Neuronal stem cell (in vitro differentiated cells): ENCODE results near the gene CLPSL2.

Experiments
- DNase-seq: peaks from one replicate; pipeline ENCODE4 v3.0.0-alpha.2; 2013; ENCODE audit warnings: low spot score
- H2AFZ ChIP-seq: one replicate; pipeline ENCODE4 v1.6.1; 2013; ENCODE audit warnings: mild to moderate bottlenecking, low read length, inconsistent platforms
- H2AK5ac ChIP-seq: 2 replicates; pipeline ENCODE4 v1.6.1; 2013; ENCODE audit warnings: low read depth, mild to moderate bottlenecking, inconsistent platforms, low read length, moderate library complexity, mixed read lengths
- H2BK120ac ChIP-seq: 2 replicates; pipeline ENCODE4 v1.6.1; 2013; ENCODE audit warnings: low read depth, mild to moderate bottlenecking, inconsistent platforms, low read length, moderate library complexity, mixed read lengths
- H2BK12ac ChIP-seq: one replicate; pipeline ENCODE4 v1.6.1; 2013; ENCODE audit warnings: low read length, inconsistent platforms
- H2BK15ac ChIP-seq: 2 replicates; pipeline ENCODE4 v1.6.1; 2013; ENCODE audit warnings: mild to moderate bottlenecking, low read length, inconsistent platforms, mixed read lengths
- H2BK5ac ChIP-seq: one replicate; pipeline ENCODE4 v1.6.1; 2013; ENCODE audit warnings: inconsistent platforms, mild to moderate bottlenecking, low read length, moderate library complexity
- H3K14ac ChIP-seq: one replicate; pipeline ENCODE4 v1.6.1; 2013; ENCODE audit warnings: low read length, inconsistent platforms
- H3K18ac ChIP-seq: 2 replicates; pipeline ENCODE4 v1.6.1; 2013; ENCODE audit warnings: low read length, inconsistent platforms
- H3K23ac ChIP-seq: 2 replicates; pipeline ENCODE4 v1.6.1; 2013; ENCODE audit warnings: low read depth, mild to moderate bottlenecking, mixed read lengths, low read length, inconsistent platforms; ENCODE audit not compliant: poor library complexity
- H3K27ac ChIP-seq: replicated peaks from 3 replicates; pipeline ENCODE4 v1.5.1; 2013; ENCODE audit warnings: low read length, inconsistent platforms
- H3K27me3 ChIP-seq, 3 experiments: 2 replicates each; pipeline ENCODE4 v1.6.1; 2013; ENCODE audit warnings: low read length in 3 of 3, mild to moderate bottlenecking in 2 of 3, inconsistent platforms in 1 of 3, low read depth in 1 of 3, mixed read lengths in 1 of 3, moderate library complexity in 1 of 3; ENCODE audit not compliant: control insufficient read depth in 3 of 3, insufficient read depth in 3 of 3
- H3K36me3 ChIP-seq, 2 donors: replicated peaks in 1 of 2; 2 replicates each; pipeline ENCODE4 v1.6.1; 2013; ENCODE audit warnings: low read length in 2 of 2; ENCODE audit not compliant: control insufficient read depth in 2 of 2, insufficient read depth in 2 of 2
- H3K4ac ChIP-seq: 2 replicates; pipeline ENCODE4 v1.6.1; 2013; ENCODE audit warnings: inconsistent platforms, mild to moderate bottlenecking, low read length, moderate library complexity
- H3K4me1 ChIP-seq, 2 donors: 1 replicate in 1 of 2; 2 replicates in 1 of 2; pipeline ENCODE4 v1.6.1; 2013; ENCODE audit warnings: low read length in 2 of 2, low read depth in 1 of 2; ENCODE audit not compliant: control insufficient read depth in 2 of 2, insufficient read depth in 1 of 2
- H3K4me2 ChIP-seq: one replicate; pipeline ENCODE4 v1.6.1; 2013; ENCODE audit warnings: mild to moderate bottlenecking, low read length, inconsistent platforms; ENCODE audit not compliant: insufficient read depth, poor library complexity, severe bottlenecking
- H3K4me3 ChIP-seq, 2 donors: 2 replicates each; pipeline ENCODE4 v1.5.1; 2013; ENCODE audit warnings: low read length in 2 of 2, mild to moderate bottlenecking in 2 of 2, inconsistent platforms in 1 of 2, moderate library complexity in 1 of 2
- H3K79me1 ChIP-seq: one replicate; pipeline ENCODE4 v1.6.1; 2013; ENCODE audit warnings: low read depth, mild to moderate bottlenecking, inconsistent platforms, low read length, moderate library complexity
- H3K9ac ChIP-seq: one replicate; pipeline ENCODE4 v1.6.1; 2013; ENCODE audit warnings: mild to moderate bottlenecking, low read depth, low read length, inconsistent platforms; ENCODE audit not compliant: poor library complexity
- H3K9me3 ChIP-seq, 2 donors: replicated peaks in 1 of 2; 2 replicates each; pipeline versions ENCODE3 to v1.6.1; 2013; ENCODE audit warnings: low read length in 2 of 2, mild to moderate bottlenecking in 2 of 2, inconsistent platforms in 1 of 2, low read depth in 1 of 2, mixed read lengths in 1 of 2, moderate library complexity in 1 of 2; ENCODE audit not compliant: control insufficient read depth in 2 of 2, insufficient read depth in 1 of 2
- H4K8ac ChIP-seq: one replicate; pipeline ENCODE4 v1.6.1; 2013; ENCODE audit warnings: low read depth, mild to moderate bottlenecking, inconsistent platforms, low read length, moderate library complexity
- H4K91ac ChIP-seq: one replicate; pipeline ENCODE4 v1.6.1; 2013; ENCODE audit warnings: low read length, low read depth, mild to moderate bottlenecking, inconsistent platforms; ENCODE audit not compliant: poor library complexity
- WGBS, 2 donors: extraction: QIAGEN DNeasy Blood & Tissue Kit; methylation state at CpG; one replicate each; pipeline ENCODE4 v1.1.7; 2013; ENCODE audit warnings: missing lambda C conversion rate in 2 of 2, mixed read lengths in 1 of 2; ENCODE audit not compliant: insufficient read length in 2 of 2, insufficient replicate concordance in 1 of 2; ENCODE audit errors: extremely low coverage in 2 of 2; 5-methylcytosine and 5-hydroxymethylcytosine counted together

The CLPSL2 gene

DNA sequence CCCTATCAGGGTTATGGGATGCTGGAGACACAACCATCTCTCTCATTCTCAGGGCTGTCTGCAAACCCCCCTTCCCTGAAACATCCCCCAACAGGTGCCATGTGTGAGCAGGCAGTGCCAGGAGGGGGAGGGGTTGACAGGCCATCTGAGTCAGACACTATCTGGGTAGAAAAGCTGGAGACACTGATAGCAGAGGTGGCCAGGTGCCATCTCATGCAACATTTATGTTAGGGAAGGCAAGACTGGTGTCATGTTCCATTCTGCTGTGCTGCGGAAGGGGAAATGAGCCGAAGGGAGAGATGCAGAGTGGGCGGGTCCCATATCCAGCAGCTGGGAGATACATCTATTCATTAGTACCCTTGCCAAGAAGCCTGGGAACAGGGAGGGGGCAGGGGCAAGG lies 32.3 kb downstream of the CLPSL2 start:
- Histone ChIP-seq H2BK120ac (no peak overlapping the region), H3K27ac (no peak overlapping the region), H3K4me3 (no peak overlapping the region), H3K18ac (no peak overlapping the region), H2BK15ac (no peak overlapping the region), H3K36me3 (no peaks in the 10 kb centered on the region), H2AK5ac (no peak overlapping the region), H3K14ac (no peak overlapping the region), H3K23ac (no peak overlapping the region), H2BK5ac (no peak overlapping the region), H2AFZ (no peak overlapping the region), H3K4me1 (peaks cover 0 to 1% of the 10 kb centered on the region in 2 donors), H2BK12ac (no peak overlapping the region), H4K8ac (no peak overlapping the region), H3K79me1 (no peaks in the 10 kb centered on the region), H3K4me2 (no peak overlapping the region), H3K9ac (no peak overlapping the region), H3K27me3 (no peaks in the 10 kb centered on the region), H3K4ac (no peak overlapping the region), H4K91ac (no peak overlapping the region), H3K9me3 (peaks cover 0 to 3% of the 10 kb centered on the region in 2 donors)
- WGBS, 2 donors: no CpG with 5 or more reads among the region's 3 CpGs
- DNase-seq: no peak

DNA sequence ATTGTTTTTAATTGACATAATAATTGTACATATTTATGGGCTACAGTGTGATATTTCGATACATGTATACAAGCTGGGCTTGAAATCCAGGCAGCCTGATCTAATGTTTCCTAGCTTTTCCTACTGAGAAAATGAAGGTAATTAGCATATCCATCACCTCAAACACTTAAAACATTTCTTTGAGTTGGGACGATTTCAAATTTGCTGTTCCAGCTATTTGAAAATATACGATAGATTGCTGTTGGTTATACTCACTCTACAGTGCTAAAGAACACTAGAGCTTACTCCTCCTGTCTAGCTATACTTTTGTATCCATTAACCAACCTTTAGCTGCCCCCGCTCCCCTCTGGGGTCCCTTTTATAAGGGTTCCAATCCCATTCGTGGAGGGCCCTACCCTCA lies 33.4 kb downstream of the CLPSL2 start:
- H3K9me3 ChIP-seq: peaks cover 0 to 3% of the 10 kb centered on the region in 2 donors

DNA sequence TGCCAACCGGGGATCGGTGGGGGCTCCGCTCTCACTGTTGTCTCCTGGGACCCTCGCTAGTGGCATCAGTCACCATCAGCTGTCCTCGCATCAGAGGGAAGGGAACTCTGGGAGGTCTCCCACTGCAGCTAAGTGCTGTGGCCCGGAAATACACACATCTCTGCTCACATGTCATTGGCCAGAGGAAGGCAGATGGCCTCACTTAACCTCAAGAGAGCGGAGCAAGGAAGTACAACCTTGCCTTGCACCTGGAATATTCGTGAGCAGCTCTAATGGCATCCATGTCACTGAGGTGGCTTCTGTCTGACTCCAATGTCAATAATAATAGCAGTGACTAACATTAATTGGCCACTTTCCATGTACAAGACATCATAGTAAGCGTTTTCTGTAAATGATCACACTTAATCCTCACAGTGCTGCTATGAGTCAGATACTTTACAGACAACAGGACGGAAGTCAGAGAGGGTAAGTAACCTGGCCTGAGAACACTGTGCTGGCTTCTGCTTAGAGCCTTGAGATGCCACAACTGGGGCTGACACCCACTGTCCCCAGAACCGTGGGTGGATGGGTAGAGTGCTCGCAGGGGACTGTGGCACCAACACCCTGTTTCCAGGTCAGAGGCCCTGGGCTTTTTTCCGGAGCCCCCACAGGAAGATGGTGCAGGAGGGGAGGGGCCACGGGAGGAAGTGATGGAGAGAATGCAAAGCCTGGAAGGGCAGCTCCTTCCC lies 34.7 kb downstream of the CLPSL2 start:
- Histone ChIP-seq H3K36me3 (no peaks in the 10 kb centered on the region), H4K8ac (no peak overlapping the region), H2AK5ac (no peak overlapping the region), H2AFZ (peak overlapping the region; percentile 53), H3K14ac (no peak overlapping the region), H3K9me3 (peaks cover 0 to 3% of the 10 kb centered on the region in 2 donors), H3K18ac (peak overlapping the region; percentile 65), H2BK5ac (no peak overlapping the region), H3K4me2 (no peak overlapping the region), H3K4ac (no peak overlapping the region), H3K23ac (no peak overlapping the region), H3K9ac (no peak overlapping the region), H3K27me3 (no peaks in the 10 kb centered on the region), H3K4me3 (no peak overlapping the region), H4K91ac (no peak overlapping the region), H3K4me1 (no peaks in the 10 kb centered on the region), H2BK12ac (no peak overlapping the region), H3K79me1 (peaks cover 2% of the 10 kb centered on the region), H2BK15ac (no peak overlapping the region), H2BK120ac (no peak overlapping the region), H3K27ac (no peak overlapping the region)
- WGBS, 2 donors: no CpG with 5 or more reads among the region's 14 CpGs
- DNase-seq: no peak

More for the DNA sequence above, 33.4 kb downstream of the CLPSL2 start:
- no peaks in the 10 kb centered on the region for H3K27me3 ChIP-seq
- no peaks in the 10 kb centered on the region for H3K36me3 ChIP-seq
- H2BK120ac ChIP-seq: no peak overlapping the region
- WGBS, 2 donors: no CpG with 5 or more reads among the region's 5 CpGs
- peaks cover 2% of the 10 kb centered on the region for H3K79me1 ChIP-seq
- H2AFZ ChIP-seq: no peak overlapping the region
- no peak overlapping the region for H3K9ac ChIP-seq
- H3K18ac ChIP-seq: no peak overlapping the region
- H3K4me1 ChIP-seq: peaks cover 0 to 1% of the 10 kb centered on the region in 2 donors
- H4K91ac ChIP-seq: no peak overlapping the region
- H3K4ac ChIP-seq: no peak overlapping the region
- no peak overlapping the region for H3K23ac ChIP-seq
- no peak overlapping the region for H2BK5ac ChIP-seq
- no peak overlapping the region for H3K4me2 ChIP-seq
- H4K8ac ChIP-seq: no peak overlapping the region
- DNase-seq: no peak
- no peak overlapping the region for H2AK5ac ChIP-seq
- H2BK12ac ChIP-seq: no peak overlapping the region
- no peak overlapping the region for H3K27ac ChIP-seq
- H2BK15ac ChIP-seq: no peak overlapping the region
- H3K4me3 ChIP-seq: no peak overlapping the region
- H3K14ac ChIP-seq: no peak overlapping the region

DNA sequence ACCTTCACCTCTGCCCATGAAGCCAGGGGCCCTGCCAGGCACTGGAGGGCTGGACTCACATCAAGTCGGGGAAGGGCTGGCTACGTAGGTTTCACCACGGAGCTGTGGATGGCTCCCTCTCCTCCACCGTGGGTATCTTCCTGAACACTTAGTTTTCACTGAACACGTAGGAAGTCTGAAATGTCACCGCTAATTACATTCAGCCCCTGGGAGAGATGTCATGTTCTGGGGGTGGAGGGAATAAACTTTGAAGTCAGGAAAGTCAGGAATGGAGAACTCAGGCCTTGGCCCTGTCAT lies 35.2 kb downstream of the CLPSL2 start:
- Histone ChIP-seq H2BK15ac (no peak overlapping the region), H2BK5ac (no peak overlapping the region), H3K4ac (no peak overlapping the region), H3K36me3 (no peaks in the 10 kb centered on the region), H3K27me3 (no peaks in the 10 kb centered on the region), H3K18ac (no peak overlapping the region), H3K23ac (no peak overlapping the region), H2BK120ac (no peak overlapping the region), H4K8ac (no peak overlapping the region), H3K9ac (no peak overlapping the region), H3K79me1 (peaks cover 2% of the 10 kb centered on the region), H3K4me3 (no peak overlapping the region), H3K27ac (no peak overlapping the region), H2BK12ac (no peak overlapping the region), H3K4me1 (no peaks in the 10 kb centered on the region), H3K4me2 (no peak overlapping the region), H3K9me3 (peaks cover 0 to 3% of the 10 kb centered on the region in 2 donors), H3K14ac (no peak overlapping the region), H2AK5ac (no peak overlapping the region), H4K91ac (no peak overlapping the region), H2AFZ (peak overlapping the region; percentile 53)
- no CpG with 5 or more reads among the region's 6 CpGs for WGBS, 2 donors
- DNase-seq: no peak
